ENCODE results near the gene BIVM.

Gene BIVM

DNA sequence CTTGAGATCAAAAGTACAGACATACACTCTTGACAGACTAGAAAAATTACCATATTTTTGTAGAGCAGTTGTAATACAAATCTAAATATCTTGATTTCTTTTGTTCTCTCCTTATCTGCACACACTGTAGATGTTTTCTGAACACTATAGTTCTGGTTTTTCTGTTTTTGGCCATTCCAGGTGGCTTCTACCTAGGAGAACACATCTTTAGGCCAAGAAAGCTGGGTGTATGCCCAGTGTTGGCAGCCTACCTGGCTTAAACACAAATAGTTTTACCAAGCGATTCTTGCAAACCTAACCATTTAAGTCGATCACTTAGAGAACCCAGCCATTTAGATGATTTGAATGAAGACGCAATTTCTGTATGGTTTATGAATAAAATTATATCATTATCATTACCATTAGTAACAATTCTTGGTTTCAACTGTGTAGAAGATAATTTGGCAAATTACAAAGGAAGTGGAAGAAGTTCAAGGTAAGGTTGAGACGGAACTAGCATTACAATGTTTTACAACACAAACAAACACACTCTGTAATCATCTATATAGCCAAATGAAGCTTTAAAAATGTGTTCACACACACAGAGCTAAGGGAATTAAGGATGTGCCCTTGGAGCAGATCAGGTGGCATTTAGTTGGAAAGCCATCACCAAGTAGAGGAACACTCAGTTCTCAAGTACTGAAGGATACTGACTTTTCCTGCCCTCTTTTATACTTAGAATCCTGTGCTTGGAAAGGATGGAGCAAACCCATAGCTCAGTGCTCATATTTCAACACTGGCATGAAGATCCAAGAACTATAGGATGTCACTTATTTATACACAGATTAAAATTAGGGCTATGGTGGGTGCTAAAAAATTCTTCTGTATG lies 83.1 kb downstream of the BIVM start:
- DNase-seq = no peak

All from GDM1 (cell line).